DND-41 (cell line): ENCODE measurements around the gene RAB6B.

ENCODE experiments used
- ATAC-seq: fragments of 200-7000 bp; cut with Tn5 transposase; 3 replicates; pipeline ENCODE4 v1.9.1; 2021; ENCODE audit warnings: low read depth; ENCODE audit not compliant: insufficient read depth
- DNase-seq: peaks from one replicate; pipeline ENCODE4 v3.0.0-alpha.2; 2020
- H2AFZ ChIP-seq: 2 replicates; pipeline ENCODE4 v1.6.0; 2012; ENCODE audit warnings: low read depth, low read length
- H3K27ac ChIP-seq: 2 replicates; pipeline ENCODE4 v1.5.1; 2012; ENCODE audit warnings: low read length, inconsistent platforms
- H3K27me3 ChIP-seq: fragments of 200-600 bp; sonication (generic); 2 replicates; pipeline ENCODE4 v1.6.0; 2012; ENCODE audit warnings: low read length, mild to moderate bottlenecking, inconsistent platforms; ENCODE audit not compliant: insufficient read depth, poor library complexity
- H3K36me3 ChIP-seq: 2 replicates; pipeline ENCODE4 v1.5.1; 2012; ENCODE audit warnings: low read length, inconsistent platforms; ENCODE audit not compliant: insufficient read depth
- H3K4me1 ChIP-seq: 2 replicates; pipeline ENCODE4 v1.5.1; 2012; ENCODE audit warnings: mild to moderate bottlenecking, low read length; ENCODE audit not compliant: insufficient read depth
- H3K4me2 ChIP-seq: 2 replicates; pipeline ENCODE4 v1.6.0; 2012; ENCODE audit warnings: mild to moderate bottlenecking, moderate library complexity, low read length, inconsistent platforms; ENCODE audit not compliant: insufficient read depth
- H3K4me3 ChIP-seq, 2 experiments: fragments of 200-600 bp in 1 of 2; shearing (Covaris generic) in 1 of 2; 2 replicates each; pipeline ENCODE4 v1.5.1; 2012 to 2016; ENCODE audit warnings: inconsistent platforms in 2 of 2, low read length in 2 of 2, mild to moderate bottlenecking in 2 of 2, low read depth in 1 of 2, moderate library complexity in 1 of 2
- H3K79me2 ChIP-seq: 2 replicates; pipeline ENCODE4 v1.6.0; 2012; ENCODE audit warnings: low read length, inconsistent platforms; ENCODE audit not compliant: insufficient read depth
- H3K9ac ChIP-seq: 2 replicates; pipeline ENCODE4 v1.6.0; 2012; ENCODE audit warnings: low read depth, mild to moderate bottlenecking, inconsistent platforms, low read length, moderate library complexity
- H3K9me3 ChIP-seq: 2 replicates; pipeline ENCODE4 v1.5.1; 2012; ENCODE audit warnings: low read length, moderate library complexity, mild to moderate bottlenecking, inconsistent platforms; ENCODE audit not compliant: insufficient read depth, severe bottlenecking
- H4K20me1 ChIP-seq: 2 replicates; pipeline ENCODE4 v1.6.0; 2012; ENCODE audit warnings: low read length; ENCODE audit not compliant: insufficient read depth
- EZH2 ChIP-seq: IDR thresholded peaks from 3 replicates; pipeline ENCODE4 v1.6.1; 2012; ENCODE audit warnings: borderline replicate concordance, low read depth, mild to moderate bottlenecking, moderate library complexity, low read length, inconsistent platforms; ENCODE audit not compliant: severe bottlenecking
- TF ChIP-seq, protein P1 (sequence below): IDR thresholded peaks from 2 replicates; pipeline ENCODE4 v1.5.1; 2012; ENCODE audit warnings: borderline replicate concordance, low read length, moderate library complexity, mild to moderate bottlenecking; ENCODE audit not compliant: poor library complexity, severe bottlenecking; ENCODE audit errors: extremely low read depth

The RAB6B gene

DNA sequence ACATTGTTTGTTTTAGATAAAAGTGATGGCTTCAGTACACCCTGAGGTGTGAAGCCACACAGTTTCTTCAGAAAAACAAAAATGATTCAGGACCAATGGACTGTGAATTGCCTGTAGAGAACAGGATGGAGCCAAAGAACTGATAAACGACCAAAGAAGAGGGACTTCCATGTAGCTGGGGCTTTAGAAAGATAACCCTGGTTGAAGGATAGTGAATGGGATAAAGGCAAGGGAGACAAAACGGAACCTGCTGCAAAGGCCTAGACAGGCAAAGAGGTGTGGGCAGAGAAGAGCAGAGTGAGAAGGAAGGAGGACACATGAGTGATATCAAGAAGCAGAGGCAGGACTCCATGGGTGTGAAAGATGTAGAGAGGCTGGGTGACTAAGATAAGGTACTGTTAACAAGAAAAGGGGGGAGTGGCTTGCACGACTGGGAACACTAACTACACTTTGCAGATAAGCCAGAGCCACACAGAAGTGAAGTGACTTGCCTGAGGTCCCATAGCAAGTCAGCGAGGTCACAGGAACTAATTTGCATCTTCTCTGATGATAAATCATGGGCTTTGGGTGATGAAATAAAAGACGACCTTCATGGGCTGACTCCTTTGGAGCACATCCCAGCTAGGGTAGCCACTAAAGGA lies 44.3 kb downstream of the RAB6B start:
- Histone ChIP-seq H3K4me3 (no peak overlapping the region), H2AFZ (no peak overlapping the region), H3K27ac (no peak overlapping the region), H3K4me2 (no peak overlapping the region), H3K9ac (no peak overlapping the region), H3K79me2 (no peaks in the 10 kb centered on the region), H3K9me3 (no peaks in the 10 kb centered on the region), H4K20me1 (no peaks in the 10 kb centered on the region), H3K4me1 (no peaks in the 10 kb centered on the region), H3K36me3 (no peaks in the 10 kb centered on the region), H3K27me3 (peaks cover 18% of the 10 kb centered on the region)
- ATAC-seq (no peak), DNase-seq (no peak)
- TF ChIP-seq, protein P1, sequence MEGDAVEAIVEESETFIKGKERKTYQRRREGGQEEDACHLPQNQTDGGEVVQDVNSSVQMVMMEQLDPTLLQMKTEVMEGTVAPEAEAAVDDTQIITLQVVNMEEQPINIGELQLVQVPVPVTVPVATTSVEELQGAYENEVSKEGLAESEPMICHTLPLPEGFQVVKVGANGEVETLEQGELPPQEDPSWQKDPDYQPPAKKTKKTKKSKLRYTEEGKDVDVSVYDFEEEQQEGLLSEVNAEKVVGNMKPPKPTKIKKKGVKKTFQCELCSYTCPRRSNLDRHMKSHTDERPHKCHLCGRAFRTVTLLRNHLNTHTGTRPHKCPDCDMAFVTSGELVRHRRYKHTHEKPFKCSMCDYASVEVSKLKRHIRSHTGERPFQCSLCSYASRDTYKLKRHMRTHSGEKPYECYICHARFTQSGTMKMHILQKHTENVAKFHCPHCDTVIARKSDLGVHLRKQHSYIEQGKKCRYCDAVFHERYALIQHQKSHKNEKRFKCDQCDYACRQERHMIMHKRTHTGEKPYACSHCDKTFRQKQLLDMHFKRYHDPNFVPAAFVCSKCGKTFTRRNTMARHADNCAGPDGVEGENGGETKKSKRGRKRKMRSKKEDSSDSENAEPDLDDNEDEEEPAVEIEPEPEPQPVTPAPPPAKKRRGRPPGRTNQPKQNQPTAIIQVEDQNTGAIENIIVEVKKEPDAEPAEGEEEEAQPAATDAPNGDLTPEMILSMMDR, result no peak

DNA sequence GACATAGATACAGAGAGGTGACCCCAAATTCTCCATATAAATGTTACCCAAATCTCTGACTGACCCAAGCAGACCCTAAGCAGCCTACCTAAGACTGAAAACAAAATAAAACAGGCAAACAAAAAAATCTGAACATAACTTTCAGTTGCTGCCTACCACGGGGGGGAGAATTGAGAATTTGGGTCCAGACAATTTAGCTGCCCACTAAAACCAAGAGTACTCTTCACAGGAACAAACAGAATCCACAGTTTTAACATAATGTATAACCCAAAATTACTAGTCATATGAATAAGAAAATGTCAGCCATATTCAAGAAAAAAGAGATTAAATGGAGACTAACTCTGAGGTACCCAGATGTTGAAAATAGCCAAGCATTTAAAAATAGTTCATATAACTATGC lies 45.6 kb downstream of the RAB6B start:
- no peaks in the 10 kb centered on the region for H3K36me3 ChIP-seq
- H4K20me1 ChIP-seq, result no peaks in the 10 kb centered on the region
- no peak for TF ChIP-seq EZH2
- TF ChIP-seq, protein P1, result no peak
- ATAC-seq (no peak), DNase-seq (no peak)
- no peak overlapping the region for H3K9ac ChIP-seq
- H3K9me3 ChIP-seq, result no peaks in the 10 kb centered on the region
- H3K4me3 ChIP-seq, result no peak overlapping the region
- H3K4me1 ChIP-seq, result no peaks in the 10 kb centered on the region
- no peak overlapping the region for H3K27ac ChIP-seq
- no peaks in the 10 kb centered on the region for H3K79me2 ChIP-seq
- H3K27me3 ChIP-seq, result peaks cover 16% of the 10 kb centered on the region
- no peak overlapping the region for H3K4me2 ChIP-seq
- H2AFZ ChIP-seq, result no peak overlapping the region

DNA sequence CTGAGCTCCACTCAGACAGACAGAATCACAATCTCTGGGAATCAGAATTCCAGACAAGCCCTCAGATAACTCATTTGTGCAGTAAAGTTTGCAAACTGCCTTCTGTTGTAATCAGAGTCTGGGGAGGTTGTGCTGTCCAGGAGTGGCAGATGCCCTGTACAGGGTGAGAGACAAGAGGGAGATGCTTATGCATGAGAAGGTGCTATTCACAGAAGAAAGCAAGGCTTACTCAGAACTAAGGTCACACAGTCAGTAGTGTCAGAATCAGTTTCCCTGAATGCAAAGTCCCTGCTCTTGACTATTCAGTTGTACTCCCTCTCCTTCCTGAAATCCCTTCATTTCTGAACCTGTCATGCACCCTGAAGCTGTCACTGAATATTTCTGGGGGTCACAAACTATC lies 46.3 kb downstream of the RAB6B start:
- DNase-seq (no peak), ATAC-seq (no peak)
- H3K36me3 ChIP-seq, result no peaks in the 10 kb centered on the region
- no peak overlapping the region for H3K9ac ChIP-seq
- H4K20me1 ChIP-seq, result no peaks in the 10 kb centered on the region
- H3K27me3 ChIP-seq, result peaks cover 14% of the 10 kb centered on the region
- H3K9me3 ChIP-seq, result no peaks in the 10 kb centered on the region
- H3K4me1 ChIP-seq, result no peaks in the 10 kb centered on the region
- no peaks in the 10 kb centered on the region for H3K79me2 ChIP-seq
- TF ChIP-seq EZH2, result no peak
- TF ChIP-seq, protein P1, result no peak
- H2AFZ ChIP-seq, result no peak overlapping the region
- no peak overlapping the region for H3K4me2 ChIP-seq
- no peak overlapping the region for H3K27ac ChIP-seq
- no peak overlapping the region for H3K4me3 ChIP-seq

DNA sequence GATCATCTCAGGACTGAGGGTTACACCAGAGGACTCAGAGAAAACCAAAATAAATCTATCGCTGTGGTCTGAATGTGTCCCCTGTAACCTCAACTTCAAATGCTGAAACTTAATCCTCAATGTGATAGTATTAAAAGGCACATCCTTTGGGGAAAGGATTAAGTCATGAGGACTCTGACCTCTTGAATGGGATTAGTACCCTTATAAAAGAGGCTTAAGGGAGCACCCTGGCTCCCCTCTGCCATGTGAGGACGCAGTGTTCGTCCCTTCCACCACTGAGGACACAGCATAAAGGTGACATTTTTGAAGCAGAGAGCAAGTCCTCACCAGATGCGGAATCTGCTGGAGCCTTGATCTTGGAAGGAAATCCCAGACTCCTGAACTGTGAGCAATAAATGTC lies 50.6 kb downstream of the RAB6B start:
- H3K36me3 ChIP-seq, result no peaks in the 10 kb centered on the region
- H3K9me3 ChIP-seq, result no peaks in the 10 kb centered on the region
- H3K4me3 ChIP-seq, result no peak overlapping the region
- DNase-seq (no peak), ATAC-seq (no peak)
- no peaks in the 10 kb centered on the region for H3K79me2 ChIP-seq
- H3K9ac ChIP-seq, result no peak overlapping the region
- TF ChIP-seq EZH2, result no peak
- TF ChIP-seq, protein P1, result no peak
- H3K27ac ChIP-seq, result no peak overlapping the region
- no peaks in the 10 kb centered on the region for H3K4me1 ChIP-seq
- H2AFZ ChIP-seq, result no peak overlapping the region
- no peaks in the 10 kb centered on the region for H4K20me1 ChIP-seq
- H3K4me2 ChIP-seq, result no peak overlapping the region
- H3K27me3 ChIP-seq, result peaks cover 17% of the 10 kb centered on the region
